Posterior vena cava (tissue), 2 donors: ENCODE measurements around the gene WEE2. TPM values are rescaled to one million over a fixed set of nuclear protein-coding genes. Genes with fewer than 3 reads are reported as not detected.
"Not testable (repeated sequence)": the region's sequence is repeated elsewhere in the genome, so short reads cannot be mapped to it uniquely, and the experiment has no call there.

Experiments used
- DNase-seq: peaks from one replicate; pipeline ENCODE4 v3.0.0-alpha.2; 2020; ENCODE audit warnings: low spot score
- intact Hi-C, 2 donors: fragments of 100-400 bp; cut with DNase I; formaldehyde crosslinking; loops; one replicate each; pipeline versions ENCODE4 v1.14.1 to v1.14.2; 2022 to 2023
- total RNA-seq, 2 donors: library from RNA; stranded (reverse); fragmentation: NEBNext Ultra II Directional; extraction: Animal tissue kit (Norgen Biotek cat#: 25700); gene quantifications; one replicate each; pipeline ENCODE4 v1.2.1, GENCODE V29; 2021
- donor health status: DM: yes; HTN: yes; CAD: no.
- donor health status: DM: yes; HTN: yes; CAD: no.

Gene WEE2
- total RNA-seq, 2 donors from 2014 or later, result not detected

GRCh38 chr7:141751904-141752303, 43.8 kb downstream of the WEE2 start:
- intact Hi-C loops, DNase-seq: not testable (repeated sequence)

DNA sequence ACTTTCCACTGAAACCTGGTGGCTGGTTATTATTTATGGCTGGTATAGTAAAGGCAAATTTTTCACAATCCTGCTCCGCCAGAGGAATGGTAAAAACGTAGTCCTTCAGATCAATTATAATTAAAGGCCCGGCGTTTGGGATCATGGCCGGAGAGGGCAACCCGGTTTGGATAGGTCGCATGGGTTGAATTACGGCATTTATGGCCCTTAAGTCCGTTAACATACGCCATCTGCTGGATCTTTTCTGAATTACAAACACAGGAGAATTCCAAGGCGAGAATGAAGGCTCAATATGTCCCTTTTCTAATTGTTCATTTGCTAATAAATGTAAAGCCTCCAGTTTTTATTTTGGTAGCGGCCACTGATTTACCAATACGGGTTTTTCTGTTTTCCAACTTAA, 44.5 kb downstream of the WEE2 start:
- DNase-seq, result no peak

DNA sequence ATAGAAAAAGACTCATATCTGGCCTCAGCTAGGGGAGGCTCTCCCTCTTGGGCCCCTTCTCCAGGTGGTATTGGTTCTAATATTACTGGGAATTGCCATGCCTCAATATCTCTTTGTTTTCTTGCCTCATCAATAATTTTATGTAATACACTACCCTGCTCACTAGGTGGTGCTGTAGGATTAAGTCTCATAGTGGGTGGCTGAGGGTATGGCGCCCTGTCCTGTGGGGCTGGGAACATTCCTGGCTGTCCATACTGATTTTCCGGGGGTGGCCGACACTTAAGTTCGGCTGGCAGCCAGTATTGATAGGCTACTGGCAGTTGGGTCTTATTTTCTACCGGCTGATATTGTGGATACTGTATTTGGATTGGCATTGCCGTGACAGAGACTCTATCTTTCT, 46.8 kb downstream of the WEE2 start:
- DNase-seq, result no peak
- intact Hi-C loops, result no loop called here

More for the DNA sequence above, 44.5 kb downstream of the WEE2 start:
- intact Hi-C loops, result no loop called here

DNA sequence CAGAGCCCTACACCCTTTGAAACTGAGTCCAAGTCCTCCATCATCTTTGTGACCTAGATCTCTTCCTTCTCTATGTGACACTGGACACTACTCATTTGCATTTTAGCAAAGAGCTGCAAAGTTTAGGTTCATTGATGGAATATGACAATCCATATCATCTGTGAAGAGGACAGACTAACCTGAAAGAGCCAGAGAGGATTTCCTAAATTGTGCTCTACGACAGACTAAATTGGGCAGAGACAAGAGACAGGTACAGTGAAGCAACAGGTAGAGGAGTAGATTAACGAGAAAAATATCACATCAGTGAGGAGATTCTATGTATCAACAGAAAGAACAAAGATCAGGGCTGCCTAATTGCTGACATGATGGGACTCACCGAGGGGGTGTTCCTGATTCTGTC, 55.6 kb downstream of the WEE2 start, which contains the start of gene TAS2R3:
TSS of gene TAS2R3 (plus strand) at position 301 of the 400 bp plus-strand sequence. CDS start at position 363, 62 bp downstream.
- no peak for DNase-seq
- intact Hi-C loops, result no loop called here

- intact Hi-C loops, DNase-seq: not testable (repeated sequence)
Measured at GRCh38 chr7:141770083-141770583, 62.0 kb downstream of the WEE2 start.

- intact Hi-C loops, result no loop called here
Measured at GRCh38 chr7:141776374-141776773, 68.2 kb downstream of the WEE2 start, which contains the start of gene TAS2R4. TAS2R4 (plus strand) TSS chr7:141776674; CDS start chr7:141778489, 1,815 bp downstream.

More at GRCh38 chr7:141776374-141776773, 68.2 kb downstream of the WEE2 start, which contains the start of gene TAS2R4:
- no peak for DNase-seq

Other genes with a start within 250 kb of the WEE2 start
- 10 to 100 TPM; 21.2 to 21.6 TPM for gene AGK, start 156.9 kb upstream of the WEE2 start, total RNA-seq
- gene DENND11, start 6.2 kb upstream of the WEE2 start, total RNA-seq, result 10 to 100 TPM; 12.2 to 14.8 TPM
- 10 to 100 TPM; 69.4 to 76.4 TPM for gene SSBP1, start 30.0 kb downstream of the WEE2 start, total RNA-seq
- 1 to 10 TPM in 1 of 2 donors, under 1 TPM in 1; 0.86 to 2.2 TPM for gene TAS2R3, start 55.7 kb downstream of the WEE2 start, total RNA-seq
- 1 to 10 TPM; 1.3 to 1.5 TPM for gene TAS2R4, start 68.3 kb downstream of the WEE2 start, total RNA-seq
- gene TAS2R5, start 81.9 kb downstream of the WEE2 start, total RNA-seq, result 1 to 10 TPM in 1 of 2 donors, under 1 TPM in 1; 0.90 to 1.5 TPM
- not detected for gene PRSS37, start 133.1 kb downstream of the WEE2 start, total RNA-seq
- not detected for gene OR9A4, start 208.0 kb downstream of the WEE2 start, total RNA-seq
- gene CLEC5A, start 238.6 kb downstream of the WEE2 start, total RNA-seq, result 1 to 10 TPM; 2.5 to 7.5 TPM